HG03439 (cell line): ENCODE measurements around the gene TNRC6C.
"Not testable (repeated sequence)": the region's sequence is repeated elsewhere in the genome, so short reads cannot be mapped to it uniquely, and the experiment has no call there.

ENCODE experiments used
- ATAC-seq: cut with Tn5 transposase; IDR thresholded peaks from one replicate; pipeline ENCODE4 v1.9.1; 2021; ENCODE audit warnings: mild to moderate bottlenecking, moderate library complexity; ENCODE audit not compliant: unreplicated experiment

TNRC6C gene

GRCh38 chr17:78040440-78041385 is 82.2 kb downstream of the TNRC6C start:
- no peak for ATAC-seq

- no peak for ATAC-seq
Measured at GRCh38 chr17:78041386-78042179, 83.1 kb downstream of the TNRC6C start.

- no peak for ATAC-seq
Measured at GRCh38 chr17:78042542-78042941, 84.0 kb downstream of the TNRC6C start.

GRCh38 chr17:78043031-78043430 is 84.5 kb downstream of the TNRC6C start:
- ATAC-seq = no peak

- no peak for ATAC-seq
Measured at GRCh38 chr17:78044280-78044835, 85.9 kb downstream of the TNRC6C start.

GRCh38 chr17:78045316-78045715 is 86.8 kb downstream of the TNRC6C start:
- ATAC-seq = no peak

- no peak for ATAC-seq
Measured at GRCh38 chr17:78046923-78047322, 88.4 kb downstream of the TNRC6C start.

GRCh38 chr17:78048346-78049292 is 90.1 kb downstream of the TNRC6C start:
- ATAC-seq = no peak

- no peak for ATAC-seq
Measured at GRCh38 chr17:78049609-78050008, 91.1 kb downstream of the TNRC6C start.

- ATAC-seq = no peak
Measured at GRCh38 chr17:78051186-78051972, 92.9 kb downstream of the TNRC6C start.

- no peak for ATAC-seq
Measured at GRCh38 chr17:78053777-78054468, 95.4 kb downstream of the TNRC6C start.

- no peak for ATAC-seq
Measured at GRCh38 chr17:78057113-78057740, 98.7 kb downstream of the TNRC6C start.

- no peak for ATAC-seq
Measured at GRCh38 chr17:78058001-78058400, 99.5 kb downstream of the TNRC6C start.

- ATAC-seq = no peak
Measured at GRCh38 chr17:78058581-78058980, 100.1 kb downstream of the TNRC6C start.

- ATAC-seq = no peak
Measured at GRCh38 chr17:78062596-78062995, 104.1 kb downstream of the TNRC6C start.

GRCh38 chr17:78063489-78063888 is 105.0 kb downstream of the TNRC6C start:
- no peak for ATAC-seq

- no peak for ATAC-seq
Measured at GRCh38 chr17:78064708-78065107, 106.2 kb downstream of the TNRC6C start.

- ATAC-seq = not testable (repeated sequence)
Measured at GRCh38 chr17:78066976-78067375, 108.5 kb downstream of the TNRC6C start.

GRCh38 chr17:78069695-78070094 is 111.2 kb downstream of the TNRC6C start:
- ATAC-seq = no peak
